CD4-positive, alpha-beta T cell treated with Interferon alpha-2 for 1 hour (primary cell): ENCODE measurements around the gene XRN2.
"Not testable (repeated sequence)": the region's sequence is repeated elsewhere in the genome, so short reads cannot be mapped to it uniquely, and the experiment has no call there.

Experiments used
- DNase-seq, 2 donors: peaks; one replicate each; pipeline ENCODE4 v3.0.0-alpha.2; 2020 to 2022

The XRN2 gene

GRCh38 chr20:21352703-21353102, 49.6 kb downstream of the XRN2 start:
- no peak for DNase-seq

GRCh38 chr20:21353236-21353635, 50.1 kb downstream of the XRN2 start:
- no peak for DNase-seq

- DNase-seq = no peak
Measured at GRCh38 chr20:21355981-21356380, 52.9 kb downstream of the XRN2 start.

- no peak for DNase-seq
Measured at GRCh38 chr20:21356386-21356785, 53.3 kb downstream of the XRN2 start.

DNA sequence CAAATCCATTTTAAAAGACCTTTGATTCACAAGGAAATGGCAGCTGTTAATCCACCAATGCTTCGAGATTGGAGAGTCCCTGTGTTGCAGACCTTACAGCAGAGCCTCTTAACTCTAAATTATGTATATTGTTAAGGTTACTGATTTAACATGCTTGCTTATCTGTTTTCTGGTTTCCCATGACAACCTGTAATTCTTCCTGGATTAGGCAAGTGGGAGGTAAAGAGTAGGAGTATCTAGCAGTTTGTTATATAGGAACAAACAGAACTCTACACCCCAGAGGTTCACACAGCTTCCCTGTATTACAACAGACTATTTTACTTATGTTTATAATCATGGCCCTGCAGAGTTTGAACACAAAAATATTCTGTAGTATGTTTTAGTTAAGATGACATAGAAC, 54.7 kb downstream of the XRN2 start:
- no peak for DNase-seq

DNA sequence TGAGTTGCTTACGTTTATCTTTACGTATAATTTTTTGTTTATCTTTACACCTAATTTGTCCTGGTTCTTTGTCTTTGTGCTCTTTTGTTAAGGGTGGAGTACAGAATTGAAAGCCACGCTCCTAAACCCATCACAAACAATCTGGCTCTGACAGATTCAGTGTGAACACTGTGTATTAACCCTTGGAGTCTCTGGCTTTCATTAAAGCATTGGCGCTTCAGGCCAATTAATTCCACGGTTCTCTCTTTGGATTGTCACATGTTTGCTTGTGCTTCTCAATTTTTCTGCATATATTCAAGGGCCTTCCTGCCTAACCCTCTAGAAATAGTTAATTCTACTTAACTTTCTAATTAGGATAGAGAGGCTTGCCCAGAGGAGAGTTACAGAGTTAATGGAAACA, 55.6 kb downstream of the XRN2 start:
- DNase-seq = no peak

DNA sequence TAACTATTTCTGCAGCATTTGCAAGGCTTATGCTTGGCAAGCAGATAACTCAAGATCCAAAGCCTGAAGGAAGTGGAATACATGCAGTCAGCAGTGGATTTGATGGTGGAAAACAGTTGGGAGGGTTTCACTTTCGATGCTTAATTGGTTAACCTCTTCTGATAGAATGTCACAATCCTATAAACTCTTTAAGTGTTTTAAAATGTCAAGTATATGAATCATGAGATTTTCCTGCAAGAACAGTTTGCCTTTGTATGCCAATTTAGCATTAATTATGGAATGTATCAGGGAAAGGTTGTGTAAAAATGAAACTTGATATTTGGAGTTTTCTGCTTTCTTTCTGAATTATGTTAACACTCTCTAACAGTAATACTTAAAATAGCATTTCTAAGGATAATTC, 57.6 kb downstream of the XRN2 start:
- DNase-seq = no peak

- DNase-seq = no peak
Measured at GRCh38 chr20:21361266-21361665, 58.1 kb downstream of the XRN2 start.

DNA sequence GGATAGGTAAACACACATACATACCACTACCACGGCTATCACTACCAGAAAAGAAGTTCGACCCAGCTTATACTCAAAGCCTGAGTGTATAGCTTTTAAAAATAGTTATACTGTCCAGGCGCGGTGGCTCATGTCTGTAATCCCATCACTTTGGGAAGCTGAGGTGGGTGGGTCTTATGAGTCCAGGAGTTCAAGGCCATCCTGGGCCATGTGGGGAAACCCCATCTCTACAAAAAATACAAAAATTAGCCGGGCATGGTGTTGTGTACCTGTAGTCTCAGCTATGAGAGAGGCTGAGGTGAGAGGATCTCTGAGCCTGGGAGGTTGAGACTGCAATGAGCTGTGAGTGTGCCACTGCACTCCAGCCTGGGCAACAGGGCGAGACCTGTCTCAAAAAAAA, 61.3 kb downstream of the XRN2 start:
- DNase-seq = no peak

DNA sequence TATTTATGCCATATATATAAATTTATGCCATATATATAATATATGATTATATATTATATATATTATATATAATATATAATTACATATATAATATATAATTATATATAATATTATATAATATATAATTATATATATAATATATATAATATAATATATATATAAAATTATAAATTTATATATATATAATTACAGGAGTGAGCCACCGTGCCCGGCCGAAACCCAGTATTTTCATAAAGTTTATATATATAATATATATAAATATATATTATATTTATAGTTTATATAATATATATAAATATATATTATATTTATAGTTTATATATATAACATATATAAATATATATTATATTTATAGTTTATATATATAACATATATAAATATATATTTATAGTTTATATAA, 62.6 kb downstream of the XRN2 start:
- no peak for DNase-seq

GRCh38 chr20:21366273-21366672, 63.1 kb downstream of the XRN2 start:
- DNase-seq = not testable (repeated sequence)

GRCh38 chr20:21368791-21369190, 65.7 kb downstream of the XRN2 start:
- DNase-seq = no peak

- no peak for DNase-seq
Measured at GRCh38 chr20:21371193-21371592, 68.1 kb downstream of the XRN2 start.

DNA sequence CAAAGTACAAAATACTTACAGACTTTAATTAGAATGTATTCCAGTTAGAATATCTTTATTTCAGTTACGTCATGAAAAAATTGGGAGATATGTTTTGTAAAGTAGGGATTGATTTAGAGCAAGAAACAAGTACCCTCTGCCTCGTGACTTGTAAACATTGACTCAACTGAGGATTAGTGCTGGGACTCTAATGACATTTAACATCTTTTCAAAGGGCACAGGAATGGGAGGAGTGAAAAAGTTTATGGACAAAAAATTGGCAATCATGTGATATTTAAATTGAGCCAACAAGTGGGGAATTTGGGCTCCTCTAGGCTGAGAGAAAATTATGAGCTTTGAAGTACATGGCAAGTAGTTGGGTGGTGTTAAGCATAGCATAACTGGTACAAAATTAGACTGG, 68.9 kb downstream of the XRN2 start:
- DNase-seq = no peak

DNA sequence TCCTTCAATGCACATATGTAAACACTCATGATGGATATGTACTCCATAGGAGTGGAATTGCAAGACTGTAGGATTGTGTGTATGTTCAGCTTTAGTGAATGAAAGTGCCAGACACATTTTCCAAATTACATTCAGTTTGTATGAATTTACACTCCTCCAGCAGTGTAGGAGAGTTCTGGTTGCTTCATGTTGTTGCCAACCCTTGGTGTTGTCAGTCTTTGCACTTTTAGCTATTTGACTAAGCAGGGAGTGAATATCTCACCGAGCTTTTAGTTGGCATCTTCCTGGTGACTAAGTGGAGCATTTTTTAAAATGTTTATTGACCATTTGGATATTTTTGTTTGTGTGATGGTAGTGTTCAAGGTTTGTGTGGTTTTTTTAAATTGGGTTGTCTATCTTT, 70.3 kb downstream of the XRN2 start:
- DNase-seq = no peak

- no peak for DNase-seq
Measured at GRCh38 chr20:21376626-21377025, 73.5 kb downstream of the XRN2 start.

- DNase-seq = no peak
Measured at GRCh38 chr20:21377701-21378100, 74.6 kb downstream of the XRN2 start.

DNA sequence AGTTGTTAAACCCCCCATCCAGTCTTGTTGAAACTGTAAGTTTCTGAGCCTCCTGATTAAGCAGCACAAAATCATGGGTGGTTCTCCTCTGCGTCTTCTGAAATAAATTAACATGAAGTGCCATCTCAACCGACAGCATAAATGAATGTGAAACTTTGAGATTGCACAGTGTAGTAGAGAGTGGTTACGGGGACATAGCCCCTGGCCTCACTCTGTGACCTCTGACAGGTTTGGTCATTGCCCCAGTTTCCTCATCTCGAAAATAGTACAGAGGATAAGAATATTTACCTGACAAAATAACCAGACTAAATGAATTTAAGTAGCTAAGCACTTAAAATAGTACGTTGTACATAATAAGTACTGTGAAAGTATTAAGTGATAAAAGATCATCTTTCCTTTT, 75.1 kb downstream of the XRN2 start:
- no peak for DNase-seq

- DNase-seq = no peak
Measured at GRCh38 chr20:21380711-21381110, 77.6 kb downstream of the XRN2 start.

DNA sequence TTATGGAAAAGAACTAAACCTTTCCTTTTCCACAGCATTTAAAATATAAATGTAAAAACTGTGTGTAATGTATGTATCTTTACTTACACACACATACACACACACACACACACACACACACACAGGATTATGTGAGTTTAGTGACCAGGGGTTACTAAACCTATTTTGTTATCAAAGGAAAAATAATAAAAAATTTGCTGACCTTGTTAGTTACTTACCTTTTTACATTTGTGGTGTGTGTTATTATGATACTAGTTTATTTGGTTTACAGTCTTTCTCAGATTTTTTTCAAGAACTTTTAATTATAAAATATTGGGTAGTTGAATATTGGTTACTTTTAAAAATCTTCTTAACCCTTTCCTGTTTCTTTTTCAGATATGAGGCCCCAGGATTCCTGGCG, 78.5 kb downstream of the XRN2 start:
- no peak for DNase-seq

GRCh38 chr20:21384308-21384892, 81.3 kb downstream of the XRN2 start:
- no peak for DNase-seq

- no peak for DNase-seq
Measured at GRCh38 chr20:21386111-21386510, 83.0 kb downstream of the XRN2 start.

GRCh38 chr20:21387528-21387927, 84.4 kb downstream of the XRN2 start:
- no peak for DNase-seq

- DNase-seq = no peak
Measured at GRCh38 chr20:21388566-21388965, 85.4 kb downstream of the XRN2 start.

GRCh38 chr20:21389368-21389767, 86.2 kb downstream of the XRN2 start:
- DNase-seq = no peak

- no peak for DNase-seq
Measured at GRCh38 chr20:21390768-21391167, 87.6 kb downstream of the XRN2 start.
